GM21723 (cell line): ENCODE data around the gene ASXL1.
"Not testable (repeated sequence)": the region's sequence is repeated elsewhere in the genome, so short reads cannot be mapped to it uniquely, and the experiment has no call there.

ENCODE experiments used
- ATAC-seq: cut with Tn5 transposase; IDR thresholded peaks from one replicate; pipeline ENCODE4 v1.9.1; 2021; ENCODE audit warnings: mild to moderate bottlenecking, moderate library complexity; ENCODE audit not compliant: unreplicated experiment

ASXL1 gene

GRCh38 chr20:32397567-32398084, 39.5 kb downstream of the ASXL1 start:
- no peak for ATAC-seq

GRCh38 chr20:32400476-32400875, 42.3 kb downstream of the ASXL1 start:
- no peak for ATAC-seq

- no peak for ATAC-seq
Observed at GRCh38 chr20:32404017-32404416, 45.9 kb downstream of the ASXL1 start.

- no peak for ATAC-seq
Observed at GRCh38 chr20:32406701-32407100, 48.6 kb downstream of the ASXL1 start.

GRCh38 chr20:32407131-32407750, 49.1 kb downstream of the ASXL1 start:
- not testable (repeated sequence) for ATAC-seq

GRCh38 chr20:32411955-32412706, 54.0 kb downstream of the ASXL1 start:
- ATAC-seq = no peak

- ATAC-seq = no peak
Observed at GRCh38 chr20:32415494-32415893, 57.4 kb downstream of the ASXL1 start.

- no peak for ATAC-seq
Observed at GRCh38 chr20:32416206-32416605, 58.1 kb downstream of the ASXL1 start.

GRCh38 chr20:32418376-32418775, 60.2 kb downstream of the ASXL1 start:
- no peak for ATAC-seq

- no peak for ATAC-seq
Observed at GRCh38 chr20:32421290-32421689, 63.2 kb downstream of the ASXL1 start.

GRCh38 chr20:32427996-32428395, 69.9 kb downstream of the ASXL1 start:
- ATAC-seq = no peak

- ATAC-seq = no peak
Observed at GRCh38 chr20:32429343-32429742, 71.2 kb downstream of the ASXL1 start.

GRCh38 chr20:32429745-32430360, 71.7 kb downstream of the ASXL1 start:
- no peak for ATAC-seq

GRCh38 chr20:32431457-32431856, 73.3 kb downstream of the ASXL1 start:
- ATAC-seq = no peak

- ATAC-seq = no peak
Observed at GRCh38 chr20:32432277-32432676, 74.1 kb downstream of the ASXL1 start.

- no peak for ATAC-seq
Observed at GRCh38 chr20:32433311-32434021, 75.3 kb downstream of the ASXL1 start.

GRCh38 chr20:32434434-32434833, 76.3 kb downstream of the ASXL1 start:
- no peak for ATAC-seq

- no peak for ATAC-seq
Observed at GRCh38 chr20:32435449-32436107, 77.4 kb downstream of the ASXL1 start.

GRCh38 chr20:32436142-32436861, 78.2 kb downstream of the ASXL1 start:
- ATAC-seq = no peak

- ATAC-seq = no peak
Observed at GRCh38 chr20:32436968-32437367, 78.8 kb downstream of the ASXL1 start.
